ENCODE data around the gene SLC8A1. TPM values are rescaled to one million over a fixed set of nuclear protein-coding genes. Genes with fewer than 3 reads are reported as not detected.

SLC8A1 gene
- total and polyA plus RNA-seq, 2 donors (not counting 1 experiment from before 2014, with no cell fraction given), result 0.07 to 0.20 TPM

GRCh38 chr2:40181855-40182254 lies 270.0 kb downstream of the SLC8A1 start:
- Histone ChIP-seq H4K20me1 (ENCODE audit: control insufficient read depth, insufficient read depth, low read length, poor library complexity, severe bottlenecking) (no peaks in the 10 kb centered on the region), H3K79me2 (ENCODE audit: control insufficient read depth, insufficient read depth, low read length) (no peaks in the 10 kb centered on the region), H3K27ac (ENCODE audit: low read length in 2 of 2) (no peak overlapping the region), H3K4me1 (ENCODE audit: control insufficient read depth in 2 of 2, insufficient read depth in 2 of 2, low read length in 2 of 2) (no peaks in the 10 kb centered on the region), H3K4me2 (replicated peaks; ENCODE audit: low read depth, low read length, poor library complexity, severe bottlenecking) (no peak overlapping the region), H3K9me3 (ENCODE audit: control extremely low read depth in 1 of 3, control insufficient read depth in 2 of 3, insufficient read depth in 1 of 3, low read length in 2 of 3) (no peaks in the 10 kb centered on the region), H3K9ac (ENCODE audit: low read length) (no peak overlapping the region), H2AFZ (ENCODE audit: insufficient read depth, low read depth, low read length, poor library complexity, severe bottlenecking) (no peak overlapping the region), H3K4me3 (ENCODE audit: control extremely low read depth in 1 of 5, extremely low read depth in 1 of 5, insufficient read depth in 1 of 5, low read depth in 2 of 5, low read length in 4 of 5) (no peak overlapping the region), H3K36me3 (replicated peaks in 1 of 2; ENCODE audit: control extremely low read depth in 1 of 2, control insufficient read depth in 1 of 2, extremely low read depth in 1 of 2, insufficient read depth in 2 of 2, low read length in 1 of 2) (no peaks in the 10 kb centered on the region), H3K27me3 (replicated peaks in 1 of 4; ENCODE audit: control extremely low read depth in 1 of 4, control insufficient read depth in 3 of 4, insufficient read depth in 4 of 4, low read length in 3 of 4) (no peaks in the 10 kb centered on the region)
- CTCF ChIA-PET, result no interaction called here
- no peak for DNase-seq
- intact Hi-C loops (cut with micrococcal nuclease), result no loop called here
- POLR2A ChIA-PET, result no interaction called here
- H3K4me1 Mint-ChIP-seq, result peaks cover 7% of the 10 kb centered on the region
- H3K27me3 Mint-ChIP-seq, result no peaks in the 10 kb centered on the region
- no peak for ATAC-seq (ENCODE audit: low read depth)
- H3K9me3 Mint-ChIP-seq (ENCODE audit: insufficient read depth), result no peaks in the 10 kb centered on the region
- H3K27ac Mint-ChIP-seq, result no peak overlapping the region
- no peak overlapping the region for H3K4me3 Mint-ChIP-seq
- no peak for TF ChIP-seq EZH2 (IDR thresholded peaks at IDR 0.05; ENCODE audit: borderline replicate concordance, insufficient read depth, low read depth, low read length, poor library complexity, severe bottlenecking)
- TF ChIP-seq, protein P1, sequence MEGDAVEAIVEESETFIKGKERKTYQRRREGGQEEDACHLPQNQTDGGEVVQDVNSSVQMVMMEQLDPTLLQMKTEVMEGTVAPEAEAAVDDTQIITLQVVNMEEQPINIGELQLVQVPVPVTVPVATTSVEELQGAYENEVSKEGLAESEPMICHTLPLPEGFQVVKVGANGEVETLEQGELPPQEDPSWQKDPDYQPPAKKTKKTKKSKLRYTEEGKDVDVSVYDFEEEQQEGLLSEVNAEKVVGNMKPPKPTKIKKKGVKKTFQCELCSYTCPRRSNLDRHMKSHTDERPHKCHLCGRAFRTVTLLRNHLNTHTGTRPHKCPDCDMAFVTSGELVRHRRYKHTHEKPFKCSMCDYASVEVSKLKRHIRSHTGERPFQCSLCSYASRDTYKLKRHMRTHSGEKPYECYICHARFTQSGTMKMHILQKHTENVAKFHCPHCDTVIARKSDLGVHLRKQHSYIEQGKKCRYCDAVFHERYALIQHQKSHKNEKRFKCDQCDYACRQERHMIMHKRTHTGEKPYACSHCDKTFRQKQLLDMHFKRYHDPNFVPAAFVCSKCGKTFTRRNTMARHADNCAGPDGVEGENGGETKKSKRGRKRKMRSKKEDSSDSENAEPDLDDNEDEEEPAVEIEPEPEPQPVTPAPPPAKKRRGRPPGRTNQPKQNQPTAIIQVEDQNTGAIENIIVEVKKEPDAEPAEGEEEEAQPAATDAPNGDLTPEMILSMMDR (IDR thresholded peaks at IDR 0.05), result no peak
- WGBS (ENCODE audit: insufficient coverage), result 94% methylated on average over 3 of the region's 3 CpGs

DNA sequence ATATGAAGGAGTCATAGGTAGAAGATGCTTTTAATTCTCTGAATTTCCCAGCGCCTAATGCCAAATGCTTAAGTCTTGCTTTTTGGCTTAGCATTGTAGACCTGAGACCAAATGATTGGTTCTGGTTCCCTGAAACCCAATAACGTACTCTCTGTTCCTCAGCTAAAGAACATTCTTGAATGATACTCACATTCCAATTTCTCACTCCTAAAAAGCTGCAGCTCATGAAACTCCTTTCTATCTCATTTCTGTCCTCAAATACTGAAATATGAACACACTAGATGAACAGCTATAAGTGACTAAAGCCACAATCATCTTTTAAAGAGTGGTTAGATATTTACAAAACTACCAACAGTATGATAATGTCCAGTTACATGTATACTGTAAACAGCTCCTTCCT lies 272.1 kb downstream of the SLC8A1 start:
- intact Hi-C loops (cut with micrococcal nuclease), result no loop called here
- no peak overlapping the region for H2AFZ ChIP-seq (ENCODE audit: insufficient read depth, low read depth, low read length, poor library complexity, severe bottlenecking)
- ChIA-PET CTCF (no interaction called here), POLR2A (no interaction called here)
- no peak for DNase-seq
- no peaks in the 10 kb centered on the region for H3K79me2 ChIP-seq (ENCODE audit: control insufficient read depth, insufficient read depth, low read length)
- no peaks in the 10 kb centered on the region for H3K4me1 ChIP-seq (ENCODE audit: control insufficient read depth in 2 of 2, insufficient read depth in 2 of 2, low read length in 2 of 2)
- Mint-ChIP-seq H3K9me3 (ENCODE audit: insufficient read depth) (no peaks in the 10 kb centered on the region), H3K4me3 (no peak overlapping the region), H3K27ac (no peak overlapping the region), H3K4me1 (peaks cover 7% of the 10 kb centered on the region), H3K27me3 (no peaks in the 10 kb centered on the region)
- no peak overlapping the region for H3K4me2 ChIP-seq (replicated peaks; ENCODE audit: low read depth, low read length, poor library complexity, severe bottlenecking)
- 100% methylated on average over 1 of the region's 2 CpGs for WGBS (ENCODE audit: insufficient coverage)
- ATAC-seq (ENCODE audit: low read depth), result no peak
- TF ChIP-seq, protein P1 (IDR thresholded peaks at IDR 0.05), result no peak
- no peak for TF ChIP-seq EZH2 (IDR thresholded peaks at IDR 0.05; ENCODE audit: borderline replicate concordance, insufficient read depth, low read depth, low read length, poor library complexity, severe bottlenecking)
- no peaks in the 10 kb centered on the region for H3K27me3 ChIP-seq (replicated peaks in 1 of 4; ENCODE audit: control extremely low read depth in 1 of 4, control insufficient read depth in 3 of 4, insufficient read depth in 4 of 4, low read length in 3 of 4)
- no peak overlapping the region for H3K27ac ChIP-seq (ENCODE audit: low read length in 2 of 2)
- H3K4me3 ChIP-seq (ENCODE audit: control extremely low read depth in 1 of 5, extremely low read depth in 1 of 5, insufficient read depth in 1 of 5, low read depth in 2 of 5, low read length in 4 of 5), result no peak overlapping the region
- no peaks in the 10 kb centered on the region for H3K36me3 ChIP-seq (replicated peaks in 1 of 2; ENCODE audit: control extremely low read depth in 1 of 2, control insufficient read depth in 1 of 2, extremely low read depth in 1 of 2, insufficient read depth in 2 of 2, low read length in 1 of 2)
- H4K20me1 ChIP-seq (ENCODE audit: control insufficient read depth, insufficient read depth, low read length, poor library complexity, severe bottlenecking), result no peaks in the 10 kb centered on the region
- no peak overlapping the region for H3K9ac ChIP-seq (ENCODE audit: low read length)
- H3K9me3 ChIP-seq (ENCODE audit: control extremely low read depth in 1 of 3, control insufficient read depth in 2 of 3, insufficient read depth in 1 of 3, low read length in 2 of 3), result no peaks in the 10 kb centered on the region

Data from B cell (primary cell).